Measurements from ENCODE around the gene ADD3.
"Not testable (repeated sequence)": the region's sequence is repeated elsewhere in the genome, so short reads cannot be mapped to it uniquely, and the experiment has no call there.

ADD3 gene

GRCh38 chr10:110113670-110114337 lies 106.0 kb downstream of the ADD3 start:
- DNase-seq, result no peak

- not testable (repeated sequence) for DNase-seq
Observed at GRCh38 chr10:110114668-110115067, 106.9 kb downstream of the ADD3 start.

- DNase-seq, result no peak
Observed at GRCh38 chr10:110115784-110116520, 108.2 kb downstream of the ADD3 start.

GRCh38 chr10:110118891-110119621 lies 111.3 kb downstream of the ADD3 start:
- DNase-seq, result no peak

- no peak for DNase-seq
Observed at GRCh38 chr10:110123594-110123993, 115.8 kb downstream of the ADD3 start.

DNA sequence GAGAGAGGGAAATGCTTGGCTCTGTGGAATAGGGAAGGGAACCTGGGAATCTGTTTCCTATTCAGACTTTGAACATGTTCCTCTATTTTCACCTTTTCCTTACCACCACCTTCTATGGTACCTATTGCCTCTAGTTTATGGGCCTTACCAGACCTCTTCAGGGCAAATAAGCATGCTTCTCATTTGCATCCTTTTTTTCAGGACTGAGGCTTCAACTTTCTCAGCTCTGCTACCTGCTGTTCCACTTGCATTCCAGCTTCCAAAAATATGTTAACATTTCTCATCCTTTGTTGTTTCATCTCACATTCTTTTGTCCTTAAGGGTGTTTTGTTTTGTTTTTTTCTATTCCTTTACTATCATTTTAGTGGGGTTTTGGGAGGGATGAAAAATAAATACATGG lies 121.7 kb downstream of the ADD3 start:
- DNase-seq, result no peak

DNA sequence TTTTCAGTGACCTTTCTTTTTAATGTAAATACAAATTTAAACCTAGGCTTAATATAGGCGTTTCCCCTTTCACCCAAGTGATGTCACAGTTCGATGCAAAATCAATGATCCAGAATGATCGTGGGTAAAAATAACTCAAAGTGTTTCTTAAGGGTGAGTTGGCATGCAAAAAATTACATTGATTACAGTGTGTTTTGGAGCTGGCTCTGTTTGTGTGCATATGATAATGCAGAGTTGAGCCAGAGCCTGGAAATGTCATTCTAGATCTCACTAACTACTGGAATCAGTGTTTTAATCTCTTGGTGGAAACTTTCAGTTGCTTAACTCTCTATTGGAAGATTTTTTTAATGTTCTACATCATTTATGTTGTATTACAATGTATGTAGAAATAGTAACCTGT lies 127.1 kb downstream of the ADD3 start:
- no peak for DNase-seq

DNA sequence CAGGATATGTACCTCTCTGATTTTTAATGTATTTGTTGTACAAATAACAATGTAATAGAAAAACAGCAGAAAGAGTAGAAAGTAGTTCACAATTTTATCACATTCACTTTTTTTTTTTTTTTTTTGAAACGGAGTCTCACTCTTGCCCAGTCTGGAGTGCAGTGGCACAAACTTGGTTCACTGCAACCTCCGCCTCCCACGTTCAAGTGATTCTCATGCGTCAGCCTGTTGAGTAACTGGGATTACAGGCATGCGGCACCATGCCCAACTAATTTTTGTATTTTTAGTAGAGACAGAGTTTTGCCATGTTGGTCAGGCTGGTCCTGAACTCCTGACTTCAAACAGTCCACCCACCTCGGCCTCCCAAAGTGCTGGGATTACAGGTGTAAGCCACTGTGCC lies 128.1 kb downstream of the ADD3 start:
- DNase-seq, result not testable (repeated sequence)

GRCh38 chr10:110137142-110137545 lies 129.4 kb downstream of the ADD3 start:
- DNase-seq, result no peak

GRCh38 chr10:110138197-110138812 lies 130.5 kb downstream of the ADD3 start:
- no peak for DNase-seq

DNA sequence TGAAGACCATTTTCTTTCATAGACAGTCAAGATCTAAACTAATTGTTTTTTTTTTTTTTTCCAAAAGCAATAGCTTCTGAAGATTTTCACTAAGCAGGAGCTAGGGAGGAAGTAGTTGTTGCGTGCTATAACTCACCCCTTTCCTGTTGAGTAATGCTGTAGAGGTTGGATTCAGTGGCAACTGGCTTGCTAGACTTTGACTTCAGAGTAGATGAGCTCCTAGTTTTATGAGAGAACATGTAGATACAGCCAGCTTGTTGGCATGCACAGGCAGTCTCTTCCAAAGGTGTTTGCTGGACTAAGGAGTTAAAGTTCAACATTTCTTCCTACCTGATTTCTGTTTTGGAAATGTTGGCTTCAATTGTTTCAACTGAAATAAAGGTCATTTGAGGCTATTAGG lies 133.4 kb downstream of the ADD3 start:
- DNase-seq, result no peak

- DNase-seq, result no peak
Observed at GRCh38 chr10:110141871-110142635, 134.3 kb downstream of the ADD3 start.

GRCh38 chr10:110142965-110143364 lies 135.2 kb downstream of the ADD3 start:
- no peak for DNase-seq

DNA sequence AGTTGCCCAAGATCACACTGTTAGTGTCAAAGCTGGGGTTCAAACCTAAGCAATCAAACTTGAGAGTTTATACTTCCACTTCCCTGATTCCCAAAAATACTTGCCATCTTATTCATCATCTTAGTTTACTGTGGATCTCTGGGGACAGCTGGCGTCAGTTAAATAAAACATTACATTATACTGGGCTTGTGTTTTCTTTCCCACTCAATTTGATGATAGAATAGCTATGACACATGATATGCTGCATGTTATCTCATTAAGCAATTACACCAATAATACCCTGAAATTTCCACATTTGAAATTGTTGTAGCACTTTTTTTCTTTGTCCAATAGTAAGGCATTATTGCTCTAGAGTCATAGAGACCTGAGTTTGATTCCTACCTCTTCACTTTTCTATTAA lies 136.7 kb downstream of the ADD3 start:
- no peak for DNase-seq

DNA sequence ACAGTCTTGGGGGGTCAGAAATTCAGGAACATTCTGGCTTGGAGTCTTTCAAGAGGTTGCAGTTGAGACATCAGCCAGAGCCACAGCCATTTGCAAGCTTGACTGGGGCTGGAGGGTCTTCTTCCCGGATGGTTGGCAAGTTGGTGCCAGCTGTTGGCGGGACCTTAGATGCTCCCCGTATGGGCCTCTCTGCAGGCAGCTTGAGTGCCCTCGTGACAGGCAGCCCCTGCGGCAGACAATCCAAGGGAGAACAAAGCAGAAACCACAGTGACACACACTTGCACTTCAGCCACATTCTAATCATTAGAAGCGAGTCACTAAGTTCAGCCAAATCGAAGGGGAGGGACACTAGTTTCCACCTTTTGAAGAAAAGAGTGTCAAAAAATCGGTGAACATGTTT lies 140.2 kb downstream of the ADD3 start:
- DNase-seq, result no peak

- no peak for DNase-seq
Observed at GRCh38 chr10:110149259-110149658, 141.5 kb downstream of the ADD3 start.

GRCh38 chr10:110150046-110150445 lies 142.3 kb downstream of the ADD3 start:
- DNase-seq, result no peak

DNA sequence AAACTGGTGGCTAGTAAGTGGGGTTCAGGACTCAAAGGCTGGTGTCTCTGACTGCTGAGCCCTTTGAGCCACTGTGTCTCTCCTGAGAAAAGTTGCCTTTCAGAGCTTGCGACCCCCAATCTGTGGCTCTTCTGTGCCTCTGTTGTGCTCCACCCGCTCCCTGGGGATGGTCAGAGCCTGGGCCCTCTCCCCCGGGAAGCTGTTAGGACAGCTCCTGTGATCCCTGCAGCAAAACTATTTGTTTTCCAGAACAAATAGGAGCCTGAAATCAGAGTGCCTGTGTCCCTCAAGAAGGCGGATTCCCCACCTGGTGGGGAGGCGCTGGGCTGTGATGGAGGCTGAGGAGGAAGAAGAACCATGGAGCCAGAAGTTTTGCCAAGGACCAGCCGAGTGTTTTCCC lies 143.2 kb downstream of the ADD3 start:
- no peak for DNase-seq

DNA sequence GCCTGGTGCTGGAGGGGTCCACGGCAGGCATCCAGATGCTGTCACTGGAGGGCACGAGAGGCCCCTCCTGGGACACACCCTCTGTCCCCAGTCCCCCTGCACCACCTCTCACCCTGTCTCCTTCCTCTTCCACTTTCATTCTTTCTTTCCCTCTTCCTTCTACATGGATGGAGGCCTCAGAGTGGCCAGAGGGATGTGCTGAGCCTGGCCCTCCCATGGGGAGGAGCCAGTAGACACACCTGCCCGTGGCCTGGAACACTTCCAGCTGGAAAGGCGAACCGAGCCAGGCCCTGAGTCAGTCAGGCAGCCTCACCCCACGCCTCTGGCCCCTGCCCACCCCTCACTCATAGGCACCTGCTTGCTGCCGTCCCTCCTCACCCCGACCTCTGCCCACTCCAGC lies 143.7 kb downstream of the ADD3 start:
- no peak for DNase-seq

DNA sequence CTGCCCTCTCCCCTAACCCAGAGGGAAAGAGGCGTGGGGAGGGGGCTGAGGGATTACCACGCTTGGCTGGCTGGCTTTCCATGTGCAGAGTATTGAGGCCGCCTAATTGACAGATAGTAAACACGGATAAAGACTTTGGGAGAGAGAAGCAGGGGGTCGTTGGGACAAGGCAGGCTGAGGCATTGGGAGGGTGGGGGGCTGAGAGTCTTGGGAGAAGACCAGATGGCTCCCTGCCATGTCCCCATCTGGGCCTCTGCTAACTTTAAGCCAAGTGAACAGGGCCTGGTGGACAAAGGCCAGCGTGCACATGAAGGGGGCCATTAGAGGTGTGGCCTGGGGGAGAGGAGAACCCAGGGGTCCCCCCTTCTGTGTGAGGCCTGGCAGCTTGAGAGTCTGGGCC lies 144.2 kb downstream of the ADD3 start:
- DNase-seq, result no peak

GRCh38 chr10:110153396-110153795 lies 145.6 kb downstream of the ADD3 start:
- no peak for DNase-seq

DNA sequence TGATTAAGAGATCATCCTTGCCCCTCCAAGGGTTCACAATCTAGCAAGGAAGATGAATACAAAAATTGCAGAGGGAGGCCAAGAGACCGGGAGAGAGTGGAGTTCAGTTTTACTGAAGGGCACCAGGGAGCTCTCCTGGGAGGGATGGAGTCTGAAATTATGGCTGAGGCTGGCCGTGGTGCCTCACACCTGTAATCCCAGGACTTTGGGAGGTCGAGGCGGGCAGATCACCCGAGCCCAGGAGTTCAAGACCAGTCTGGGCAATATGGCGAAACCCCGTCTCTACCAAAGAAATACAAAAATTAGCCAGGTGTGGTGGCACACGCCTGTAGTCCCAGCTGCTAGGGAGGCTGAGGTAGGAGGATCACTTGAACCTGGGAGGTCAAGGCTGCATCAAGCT lies 148.3 kb downstream of the ADD3 start:
- DNase-seq, result no peak

Measured in effector CD8-positive, alpha-beta T cell (primary cell).